AG04450 (cell line): Measurements from ENCODE around the gene SLC12A2. TPM values are rescaled to one million over a fixed set of nuclear protein-coding genes. Genes with fewer than 3 reads are reported as not detected.

ENCODE experiments used
- CTCF ChIA-PET: fragments of 300-600, 350-600 bp; formaldehyde crosslinking; extraction: SDS; loops from one replicate; lab custom pipeline; 2022; ENCODE audit warnings: antibody characterized with exemption, inconsistent platforms; lab: Charles Lee
- POLR2A ChIA-PET: fragments of 350-600 bp; formaldehyde crosslinking; extraction: SDS; loops from one replicate; lab custom pipeline; 2021; ENCODE audit warnings: antibody characterized with exemption, inconsistent platforms; lab: Yijun Ruan, JAX
- DNase-seq: peaks from one replicate; pipeline ENCODE4 v3.0.0-alpha.2; 2011; ENCODE audit warnings: low read depth, low spot score
- H3K27ac ChIP-seq: one replicate; pipeline ENCODE4 v1.5.1; 2012; ENCODE audit warnings: low read depth, low read length, control low read depth
- H3K27me3 ChIP-seq: one replicate; pipeline ENCODE4 v1.6.0; 2012; ENCODE audit warnings: low read length; ENCODE audit not compliant: control insufficient read depth, insufficient read depth
- H3K4me3 ChIP-seq: 2 replicates; pipeline ENCODE4 v1.5.1; 2011; ENCODE audit warnings: mild to moderate bottlenecking, low read depth, low read length, control low read depth
- H3K9me3 ChIP-seq: 2 replicates; pipeline ENCODE4 v1.5.1; 2012; ENCODE audit warnings: low read length; ENCODE audit not compliant: control insufficient read depth, insufficient read depth
- polyA plus RNA-seq: library from polyadenylated mRNA; depleted of rRNA; stranded (reverse); fragments of >200 nt; gene quantifications from 2 replicates; pipeline ENCODE4 v1.2.3, GENCODE V29; 2011
- TF ChIP-seq, protein P1 (sequence below): IDR thresholded peaks from 2 replicates; pipeline ENCODE4 v1.5.1; 2011; ENCODE audit warnings: low read depth, low read length, control low read depth, inconsistent platforms

SLC12A2 gene
- polyA plus RNA-seq, 1 experiment = 10.5 TPM

DNA sequence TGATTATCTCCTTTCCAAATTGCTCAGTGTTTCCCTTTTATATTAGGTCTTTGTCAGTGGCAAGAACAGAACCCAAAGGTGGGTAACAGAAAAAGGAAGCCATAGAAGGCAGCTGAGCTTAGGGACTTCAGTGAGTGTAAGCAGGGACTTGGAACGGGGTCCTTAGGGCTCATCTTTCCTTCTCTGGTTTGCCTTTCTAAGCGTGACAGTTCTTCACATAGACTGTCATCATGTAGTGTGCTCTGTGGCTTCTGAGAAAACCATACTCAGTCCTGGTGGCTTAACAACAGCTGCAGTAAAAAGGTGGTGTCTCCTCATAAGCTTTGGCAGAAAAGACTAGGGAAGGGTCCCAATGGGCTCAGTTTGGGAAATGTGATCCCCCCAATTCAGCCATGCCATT, 108.8 kb downstream of the SLC12A2 start:
- H3K4me3 ChIP-seq = no peak overlapping the region
- no peak for DNase-seq
- ChIA-PET POLR2A (no interaction called here), CTCF (interaction anchor here (2.8 kb wide), 1 partner anchor 9 kb away, joined by 8 read pairs; no protein-coding TSS in a partner anchor)
- H3K9me3 ChIP-seq = no peaks in the 10 kb centered on the region
- H3K27ac ChIP-seq = no peak overlapping the region
- TF ChIP-seq, protein P1, sequence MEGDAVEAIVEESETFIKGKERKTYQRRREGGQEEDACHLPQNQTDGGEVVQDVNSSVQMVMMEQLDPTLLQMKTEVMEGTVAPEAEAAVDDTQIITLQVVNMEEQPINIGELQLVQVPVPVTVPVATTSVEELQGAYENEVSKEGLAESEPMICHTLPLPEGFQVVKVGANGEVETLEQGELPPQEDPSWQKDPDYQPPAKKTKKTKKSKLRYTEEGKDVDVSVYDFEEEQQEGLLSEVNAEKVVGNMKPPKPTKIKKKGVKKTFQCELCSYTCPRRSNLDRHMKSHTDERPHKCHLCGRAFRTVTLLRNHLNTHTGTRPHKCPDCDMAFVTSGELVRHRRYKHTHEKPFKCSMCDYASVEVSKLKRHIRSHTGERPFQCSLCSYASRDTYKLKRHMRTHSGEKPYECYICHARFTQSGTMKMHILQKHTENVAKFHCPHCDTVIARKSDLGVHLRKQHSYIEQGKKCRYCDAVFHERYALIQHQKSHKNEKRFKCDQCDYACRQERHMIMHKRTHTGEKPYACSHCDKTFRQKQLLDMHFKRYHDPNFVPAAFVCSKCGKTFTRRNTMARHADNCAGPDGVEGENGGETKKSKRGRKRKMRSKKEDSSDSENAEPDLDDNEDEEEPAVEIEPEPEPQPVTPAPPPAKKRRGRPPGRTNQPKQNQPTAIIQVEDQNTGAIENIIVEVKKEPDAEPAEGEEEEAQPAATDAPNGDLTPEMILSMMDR = no peak
- no peaks in the 10 kb centered on the region for H3K27me3 ChIP-seq

DNA sequence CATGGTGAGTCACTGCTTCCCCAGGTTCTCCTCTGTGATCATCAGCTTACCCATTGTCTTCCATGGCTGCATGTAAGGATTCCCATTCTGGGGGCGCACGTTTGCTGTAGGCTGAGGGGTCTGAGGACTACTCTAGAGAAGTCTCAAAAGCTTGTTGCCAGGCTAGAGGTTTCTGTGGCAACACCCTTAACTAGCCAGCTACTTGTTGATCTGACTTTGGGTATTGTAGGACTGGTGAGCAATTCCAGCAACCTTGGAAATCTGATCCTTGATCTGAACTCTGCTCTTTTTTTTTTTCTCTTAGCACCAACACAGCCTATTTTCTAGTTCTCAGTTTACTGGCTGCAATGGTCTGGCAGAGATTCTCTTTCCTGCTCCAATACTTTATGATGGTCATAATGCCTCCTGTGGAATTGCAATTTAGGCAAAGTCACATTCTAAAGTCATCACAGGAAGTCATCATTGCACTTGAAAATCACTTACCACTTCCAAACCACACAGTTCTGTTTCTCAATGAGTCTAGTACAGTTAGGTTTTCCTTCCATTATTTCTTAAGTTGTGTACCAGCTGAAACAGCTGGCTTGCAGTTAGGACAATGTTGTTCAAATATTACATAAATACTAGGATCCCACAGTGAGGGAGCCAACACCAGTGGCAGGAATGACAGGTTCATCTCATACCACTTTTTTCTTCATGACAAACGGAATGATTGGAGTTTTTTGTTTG, 110.3 kb downstream of the SLC12A2 start:
- TF ChIP-seq, protein P1 = no peak
- Histone ChIP-seq H3K4me3 (no peak overlapping the region), H3K27me3 (no peaks in the 10 kb centered on the region), H3K27ac (no peak overlapping the region), H3K9me3 (no peaks in the 10 kb centered on the region)
- DNase-seq = no peak
- CTCF ChIA-PET = no interaction called here
- POLR2A ChIA-PET = no interaction called here

DNA sequence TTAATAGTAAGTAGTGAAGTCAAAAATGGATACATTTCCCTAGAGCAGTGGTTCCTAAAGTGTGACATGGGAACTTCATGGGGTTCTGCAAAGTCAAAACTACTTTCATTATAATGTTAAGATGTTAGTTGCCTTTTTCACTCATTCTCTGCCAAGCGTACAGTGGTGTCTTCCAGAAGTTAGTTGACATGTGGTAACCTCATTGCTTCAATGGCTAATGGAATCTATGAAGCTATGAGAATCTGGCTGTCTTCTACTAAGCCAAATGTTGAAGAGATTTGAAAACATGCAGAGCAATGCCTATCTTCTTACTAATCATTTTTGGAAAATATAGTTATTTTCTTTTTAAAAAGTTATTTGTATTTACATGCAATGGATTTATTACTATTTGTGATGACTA, 111.8 kb downstream of the SLC12A2 start:
- Histone ChIP-seq H3K9me3 (no peaks in the 10 kb centered on the region), H3K4me3 (no peak overlapping the region), H3K27me3 (no peaks in the 10 kb centered on the region), H3K27ac (no peak overlapping the region)
- TF ChIP-seq, protein P1 = no peak
- DNase-seq = no peak
- CTCF ChIA-PET = no interaction called here
- POLR2A ChIA-PET = no interaction called here

DNA sequence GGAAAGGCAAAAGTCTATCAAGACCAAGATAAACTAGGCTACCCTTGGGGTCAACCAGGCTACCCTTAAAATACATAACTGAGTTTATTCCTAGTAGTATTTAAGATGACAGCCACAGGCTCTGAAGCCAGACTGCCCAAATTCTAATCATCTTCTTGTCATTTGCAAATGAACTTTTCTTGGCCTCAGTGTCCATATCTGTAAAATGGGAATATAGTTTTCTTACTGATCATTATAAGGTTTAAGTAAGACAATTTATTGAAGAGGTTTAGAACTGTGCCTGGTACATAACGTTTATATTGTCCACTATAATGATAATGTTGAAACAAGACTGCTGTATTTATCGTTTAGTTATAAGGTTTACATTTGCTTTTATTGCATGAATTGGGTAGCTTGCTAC, 112.5 kb downstream of the SLC12A2 start:
- POLR2A ChIA-PET = no interaction called here
- DNase-seq = no peak
- CTCF ChIA-PET = no interaction called here

DNA sequence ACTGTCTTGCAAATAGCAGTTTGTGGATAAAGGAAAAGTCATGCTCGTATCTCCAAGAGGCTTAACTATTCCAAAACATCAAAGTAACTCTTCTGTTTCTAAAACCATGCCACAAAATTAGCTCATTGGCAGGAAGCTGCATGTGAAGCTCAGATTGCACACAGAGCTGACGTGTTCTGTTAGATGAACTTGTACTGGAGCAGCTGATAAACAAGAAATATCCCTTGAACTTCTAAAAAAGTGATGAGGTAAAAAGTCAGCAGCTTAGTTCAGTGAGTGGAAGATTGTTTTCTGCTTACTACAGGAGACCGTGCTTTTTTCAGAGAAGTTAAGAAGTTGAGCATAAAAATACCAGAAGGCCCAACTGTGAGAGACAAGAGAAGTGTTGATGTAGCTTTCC, 113.2 kb downstream of the SLC12A2 start:
- TF ChIP-seq, protein P1 = no peak
- ChIA-PET CTCF (no interaction called here), POLR2A (no interaction called here)
- Histone ChIP-seq H3K27me3 (no peaks in the 10 kb centered on the region), H3K4me3 (no peak overlapping the region), H3K9me3 (no peaks in the 10 kb centered on the region), H3K27ac (peak overlapping the region; percentile 33)
- DNase-seq = no peak

More for the DNA sequence above, 112.5 kb downstream of the SLC12A2 start:
- no peak overlapping the region for H3K27ac ChIP-seq
- H3K27me3 ChIP-seq = no peaks in the 10 kb centered on the region
- H3K4me3 ChIP-seq = no peak overlapping the region
- TF ChIP-seq, protein P1 = no peak
- H3K9me3 ChIP-seq = no peaks in the 10 kb centered on the region
